Liver (tissue), 9 donors: ENCODE results near the gene MYH11. TPM values are rescaled to one million over a fixed set of nuclear protein-coding genes. Genes with fewer than 3 reads are reported as not detected.

Experiments used
- DNase-seq: peaks from one replicate; pipeline ENCODE4 v3.0.0-alpha.2; 2017; ENCODE audit warnings: low spot score
- H3K27ac ChIP-seq, 2 donors: one replicate each; pipeline ENCODE4 v1.7.0; 2013; ENCODE audit warnings: inconsistent platforms in 2 of 2, low read length in 2 of 2, control low read depth in 1 of 2, low read depth in 1 of 2, mild to moderate bottlenecking in 1 of 2
- H3K27me3 ChIP-seq, 4 donors: one replicate each; pipeline versions ENCODE4 v1.6.1 to v1.7.0; 2013; ENCODE audit warnings: low read length in 3 of 4, inconsistent platforms in 1 of 4, mild to moderate bottlenecking in 1 of 4, moderate library complexity in 1 of 4; ENCODE audit not compliant: control insufficient read depth in 4 of 4, insufficient read depth in 4 of 4
- H3K36me3 ChIP-seq, 4 donors: one replicate each; pipeline versions ENCODE4 v1.6.1 to v1.7.0; 2013; ENCODE audit warnings: low read length in 3 of 4, mild to moderate bottlenecking in 3 of 4, low read depth in 1 of 4, moderate library complexity in 1 of 4; ENCODE audit not compliant: control insufficient read depth in 4 of 4, insufficient read depth in 3 of 4
- H3K4me1 ChIP-seq, 4 donors: one replicate each; pipeline versions ENCODE4 v1.6.1 to v1.7.0; 2013; ENCODE audit warnings: low read length in 3 of 4, mild to moderate bottlenecking in 3 of 4, moderate library complexity in 1 of 4; ENCODE audit not compliant: control insufficient read depth in 4 of 4, insufficient read depth in 4 of 4
- H3K4me3 ChIP-seq, 3 donors: one replicate each; pipeline versions ENCODE4 v1.6.1 to v1.7.0; 2013; ENCODE audit warnings: low read length in 3 of 3, control low read depth in 1 of 3, low read depth in 1 of 3, mild to moderate bottlenecking in 1 of 3
- H3K9ac ChIP-seq, 2 donors: one replicate each; pipeline ENCODE4 v1.7.0; 2013; ENCODE audit warnings: low read length in 2 of 2, mild to moderate bottlenecking in 2 of 2, moderate library complexity in 2 of 2, control low read depth in 1 of 2, low read depth in 1 of 2
- H3K9me3 ChIP-seq, 4 donors: one replicate each; pipeline versions ENCODE4 v1.6.1 to v1.7.0; 2013; ENCODE audit warnings: low read length in 3 of 4; ENCODE audit not compliant: control insufficient read depth in 4 of 4
- EGR1 ChIP-seq, 2 donors: IDR thresholded peaks; 2 replicates each; pipeline ENCODE4 v1.6.1; 2016 to 2018; ENCODE audit warnings: antibody characterized with exemption in 2 of 2, low read depth in 2 of 2
- FOXA1 ChIP-seq: IDR thresholded peaks from 2 replicates; pipeline ENCODE4 v1.6.1; 2016; ENCODE audit warnings: antibody characterized with exemption
- FOXA2 ChIP-seq: IDR thresholded peaks from 2 replicates; pipeline ENCODE4 v1.6.1; 2016; ENCODE audit warnings: antibody characterized with exemption
- GABPA ChIP-seq, 2 donors: IDR thresholded peaks in 1 of 2; conservative IDR thresholded peaks in 1 of 2; 2 replicates each; pipeline ENCODE4 v1.6.1; 2016; ENCODE audit warnings: antibody characterized with exemption in 2 of 2, mild to moderate bottlenecking in 1 of 2, moderate library complexity in 1 of 2
- HNF4A ChIP-seq, 2 donors: conservative IDR thresholded peaks; 2 replicates each; pipeline ENCODE4 v1.6.1; 2016; ENCODE audit warnings: antibody characterized with exemption in 2 of 2, mild to moderate bottlenecking in 2 of 2
- HNF4G ChIP-seq: IDR thresholded peaks from 2 replicates; pipeline ENCODE4 v1.6.1; 2016; ENCODE audit warnings: antibody characterized with exemption
- JUND ChIP-seq, 2 donors: IDR thresholded peaks; 2 replicates each; pipeline ENCODE4 v1.6.1; 2016; ENCODE audit warnings: antibody characterized with exemption in 2 of 2
- NR2F2 ChIP-seq: IDR thresholded peaks from 2 replicates; pipeline ENCODE4 v1.6.1; 2016; ENCODE audit warnings: antibody characterized with exemption
- RAD21 ChIP-seq, 2 donors: IDR thresholded peaks; 2 replicates each; pipeline ENCODE4 v1.6.1; 2016; ENCODE audit warnings: antibody characterized with exemption in 2 of 2, mild to moderate bottlenecking in 2 of 2
- RXRA ChIP-seq, 2 donors: IDR thresholded peaks; 2 replicates each; pipeline ENCODE4 v1.6.1; 2017 to 2018; ENCODE audit warnings: antibody characterized with exemption in 2 of 2, mild to moderate bottlenecking in 1 of 2
- SP1 ChIP-seq: IDR thresholded peaks from 2 replicates; pipeline ENCODE4 v1.6.1; 2018; ENCODE audit warnings: antibody characterized with exemption, mild to moderate bottlenecking
- TAF1 ChIP-seq: conservative IDR thresholded peaks from 2 replicates; pipeline ENCODE4 v1.6.1; 2016; ENCODE audit warnings: antibody characterized with exemption, mild to moderate bottlenecking
- YY1 ChIP-seq: IDR thresholded peaks from 2 replicates; pipeline ENCODE4 v1.6.1; 2016; ENCODE audit warnings: antibody characterized with exemption, mild to moderate bottlenecking
- WGBS: extraction: QIAGEN DNeasy Blood & Tissue Kit; methylation state at CpG from one replicate; pipeline ENCODE4 v1.1.7; 2013; 5-methylcytosine and 5-hydroxymethylcytosine counted together
- polyA plus RNA-seq, 2 donors: library from polyadenylated mRNA; stranded (reverse) in 1 of 2; unstranded in 1 of 2; fragments of 200-250 nt in 1 of 2; fragments of >200 nt in 1 of 2; fragmentation: Nextera tagmentation in 1 of 2; extraction: Ambion mirVana in 1 of 2; gene quantifications; one replicate each; pipeline versions ENCODE4 v1.2.1 to v1.2.3, GENCODE V29; 2013 to 2015
- total RNA-seq, 2 donors: library from RNA; depleted of rRNA; stranded (reverse); fragments of >200 nt; gene quantifications; one replicate each; pipeline ENCODE4 v1.2.3, GENCODE V29; 2014
- TF ChIP-seq, protein P1 (sequence below): IDR thresholded peaks from 2 replicates; pipeline ENCODE4 v1.6.1; 2016; ENCODE audit warnings: antibody characterized with exemption, mild to moderate bottlenecking
- TF ChIP-seq, protein P2 (sequence below): fragments of 150-350 bp; IDR thresholded peaks from 2 replicates; pipeline ENCODE4 v1.5.1; 2017; ENCODE audit warnings: improper control_type of control experiment, low read depth, low read length; ENCODE audit not compliant: missing input control
- TF ChIP-seq, protein P3 (sequence below): IDR thresholded peaks from 2 replicates; pipeline ENCODE4 v1.6.1; 2016; ENCODE audit warnings: antibody characterized with exemption
- TF ChIP-seq, protein P4 (sequence below): IDR thresholded peaks from 2 replicates; pipeline ENCODE4 v1.6.1; 2016; ENCODE audit warnings: antibody characterized with exemption
- TF ChIP-seq, protein P5 (sequence below): IDR thresholded peaks from 2 replicates; pipeline ENCODE4 v1.6.1; 2016; ENCODE audit warnings: antibody characterized with exemption
- donor health status: healthy.
- donor health status: healthy.
- donor health status: healthy.
- donor health status: healthy.
- donor health status: healthy.

Gene MYH11
- total and polyA plus RNA-seq, 4 donors, result 0.51 to 33.7 (median 4.0) TPM

DNA sequence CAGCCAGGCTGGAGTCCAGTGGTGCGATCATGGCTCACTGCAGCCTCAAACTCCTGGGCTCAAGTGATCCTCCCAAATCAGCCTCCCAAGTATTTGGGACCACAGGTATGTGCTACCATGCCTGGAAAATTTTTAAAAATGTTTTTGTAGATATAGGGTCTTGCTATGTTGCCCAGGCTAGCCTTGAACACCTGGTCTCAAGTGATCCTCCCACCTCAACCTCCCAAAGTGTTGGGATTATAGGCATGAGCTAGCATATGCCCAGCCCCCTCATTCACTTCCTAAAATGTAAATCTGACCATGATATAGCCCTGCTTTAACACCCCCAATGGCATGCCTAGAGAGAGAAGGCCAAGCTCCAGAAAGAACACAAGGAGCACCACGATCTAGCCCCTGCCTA lies 108.2 kb downstream of the MYH11 start:
- Histone ChIP-seq H3K9ac (no peak overlapping the region), H3K4me1 (no peaks in the 10 kb centered on the region), H3K9me3 (no peaks in the 10 kb centered on the region), H3K4me3 (no peak overlapping the region), H3K36me3 (no peaks in the 10 kb centered on the region), H3K27ac (no peak overlapping the region), H3K27me3 (no peaks in the 10 kb centered on the region)
- DNase-seq, result no peak
- no peak for TF ChIP-seq RXRA (IDR thresholded peaks at IDR 0.05)
- TF ChIP-seq, protein P1, sequence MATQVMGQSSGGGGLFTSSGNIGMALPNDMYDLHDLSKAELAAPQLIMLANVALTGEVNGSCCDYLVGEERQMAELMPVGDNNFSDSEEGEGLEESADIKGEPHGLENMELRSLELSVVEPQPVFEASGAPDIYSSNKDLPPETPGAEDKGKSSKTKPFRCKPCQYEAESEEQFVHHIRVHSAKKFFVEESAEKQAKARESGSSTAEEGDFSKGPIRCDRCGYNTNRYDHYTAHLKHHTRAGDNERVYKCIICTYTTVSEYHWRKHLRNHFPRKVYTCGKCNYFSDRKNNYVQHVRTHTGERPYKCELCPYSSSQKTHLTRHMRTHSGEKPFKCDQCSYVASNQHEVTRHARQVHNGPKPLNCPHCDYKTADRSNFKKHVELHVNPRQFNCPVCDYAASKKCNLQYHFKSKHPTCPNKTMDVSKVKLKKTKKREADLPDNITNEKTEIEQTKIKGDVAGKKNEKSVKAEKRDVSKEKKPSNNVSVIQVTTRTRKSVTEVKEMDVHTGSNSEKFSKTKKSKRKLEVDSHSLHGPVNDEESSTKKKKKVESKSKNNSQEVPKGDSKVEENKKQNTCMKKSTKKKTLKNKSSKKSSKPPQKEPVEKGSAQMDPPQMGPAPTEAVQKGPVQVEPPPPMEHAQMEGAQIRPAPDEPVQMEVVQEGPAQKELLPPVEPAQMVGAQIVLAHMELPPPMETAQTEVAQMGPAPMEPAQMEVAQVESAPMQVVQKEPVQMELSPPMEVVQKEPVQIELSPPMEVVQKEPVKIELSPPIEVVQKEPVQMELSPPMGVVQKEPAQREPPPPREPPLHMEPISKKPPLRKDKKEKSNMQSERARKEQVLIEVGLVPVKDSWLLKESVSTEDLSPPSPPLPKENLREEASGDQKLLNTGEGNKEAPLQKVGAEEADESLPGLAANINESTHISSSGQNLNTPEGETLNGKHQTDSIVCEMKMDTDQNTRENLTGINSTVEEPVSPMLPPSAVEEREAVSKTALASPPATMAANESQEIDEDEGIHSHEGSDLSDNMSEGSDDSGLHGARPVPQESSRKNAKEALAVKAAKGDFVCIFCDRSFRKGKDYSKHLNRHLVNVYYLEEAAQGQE, result no peak
- TF ChIP-seq FOXA1, result no peak
- no peak for TF ChIP-seq YY1
- no peak for TF ChIP-seq GABPA (IDR thresholded peaks at IDR 0.05 in 1 of 2, conservative IDR thresholded peaks at IDR 0.05 in 1 of 2)
- no peak for TF ChIP-seq JUND (IDR thresholded peaks at IDR 0.05)
- TF ChIP-seq NR2F2, result no peak
- TF ChIP-seq TAF1, result no peak
- no peak for TF ChIP-seq RAD21 (IDR thresholded peaks at IDR 0.05)
- TF ChIP-seq HNF4A (conservative IDR thresholded peaks at IDR 0.05), result no peak
- no peak for TF ChIP-seq SP1
- TF ChIP-seq, protein P2, sequence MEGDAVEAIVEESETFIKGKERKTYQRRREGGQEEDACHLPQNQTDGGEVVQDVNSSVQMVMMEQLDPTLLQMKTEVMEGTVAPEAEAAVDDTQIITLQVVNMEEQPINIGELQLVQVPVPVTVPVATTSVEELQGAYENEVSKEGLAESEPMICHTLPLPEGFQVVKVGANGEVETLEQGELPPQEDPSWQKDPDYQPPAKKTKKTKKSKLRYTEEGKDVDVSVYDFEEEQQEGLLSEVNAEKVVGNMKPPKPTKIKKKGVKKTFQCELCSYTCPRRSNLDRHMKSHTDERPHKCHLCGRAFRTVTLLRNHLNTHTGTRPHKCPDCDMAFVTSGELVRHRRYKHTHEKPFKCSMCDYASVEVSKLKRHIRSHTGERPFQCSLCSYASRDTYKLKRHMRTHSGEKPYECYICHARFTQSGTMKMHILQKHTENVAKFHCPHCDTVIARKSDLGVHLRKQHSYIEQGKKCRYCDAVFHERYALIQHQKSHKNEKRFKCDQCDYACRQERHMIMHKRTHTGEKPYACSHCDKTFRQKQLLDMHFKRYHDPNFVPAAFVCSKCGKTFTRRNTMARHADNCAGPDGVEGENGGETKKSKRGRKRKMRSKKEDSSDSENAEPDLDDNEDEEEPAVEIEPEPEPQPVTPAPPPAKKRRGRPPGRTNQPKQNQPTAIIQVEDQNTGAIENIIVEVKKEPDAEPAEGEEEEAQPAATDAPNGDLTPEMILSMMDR, result no peak
- TF ChIP-seq, protein P3, sequence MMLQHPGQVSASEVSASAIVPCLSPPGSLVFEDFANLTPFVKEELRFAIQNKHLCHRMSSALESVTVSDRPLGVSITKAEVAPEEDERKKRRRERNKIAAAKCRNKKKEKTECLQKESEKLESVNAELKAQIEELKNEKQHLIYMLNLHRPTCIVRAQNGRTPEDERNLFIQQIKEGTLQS, result no peak
- no peak for TF ChIP-seq EGR1 (IDR thresholded peaks at IDR 0.05; ENCODE audit: low read depth in 2 of 2)
- TF ChIP-seq, protein P4, sequence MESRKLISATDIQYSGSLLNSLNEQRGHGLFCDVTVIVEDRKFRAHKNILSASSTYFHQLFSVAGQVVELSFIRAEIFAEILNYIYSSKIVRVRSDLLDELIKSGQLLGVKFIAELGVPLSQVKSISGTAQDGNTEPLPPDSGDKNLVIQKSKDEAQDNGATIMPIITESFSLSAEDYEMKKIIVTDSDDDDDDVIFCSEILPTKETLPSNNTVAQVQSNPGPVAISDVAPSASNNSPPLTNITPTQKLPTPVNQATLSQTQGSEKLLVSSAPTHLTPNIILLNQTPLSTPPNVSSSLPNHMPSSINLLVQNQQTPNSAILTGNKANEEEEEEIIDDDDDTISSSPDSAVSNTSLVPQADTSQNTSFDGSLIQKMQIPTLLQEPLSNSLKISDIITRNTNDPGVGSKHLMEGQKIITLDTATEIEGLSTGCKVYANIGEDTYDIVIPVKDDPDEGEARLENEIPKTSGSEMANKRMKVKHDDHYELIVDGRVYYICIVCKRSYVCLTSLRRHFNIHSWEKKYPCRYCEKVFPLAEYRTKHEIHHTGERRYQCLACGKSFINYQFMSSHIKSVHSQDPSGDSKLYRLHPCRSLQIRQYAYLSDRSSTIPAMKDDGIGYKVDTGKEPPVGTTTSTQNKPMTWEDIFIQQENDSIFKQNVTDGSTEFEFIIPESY, result no peak
- TF ChIP-seq, protein P5, sequence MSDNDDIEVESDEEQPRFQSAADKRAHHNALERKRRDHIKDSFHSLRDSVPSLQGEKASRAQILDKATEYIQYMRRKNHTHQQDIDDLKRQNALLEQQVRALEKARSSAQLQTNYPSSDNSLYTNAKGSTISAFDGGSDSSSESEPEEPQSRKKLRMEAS, result no peak
- TF ChIP-seq FOXA2, result no peak
- no peak for TF ChIP-seq HNF4G
- 92% methylated on average over 2 of the region's 2 CpGs for WGBS

DNA sequence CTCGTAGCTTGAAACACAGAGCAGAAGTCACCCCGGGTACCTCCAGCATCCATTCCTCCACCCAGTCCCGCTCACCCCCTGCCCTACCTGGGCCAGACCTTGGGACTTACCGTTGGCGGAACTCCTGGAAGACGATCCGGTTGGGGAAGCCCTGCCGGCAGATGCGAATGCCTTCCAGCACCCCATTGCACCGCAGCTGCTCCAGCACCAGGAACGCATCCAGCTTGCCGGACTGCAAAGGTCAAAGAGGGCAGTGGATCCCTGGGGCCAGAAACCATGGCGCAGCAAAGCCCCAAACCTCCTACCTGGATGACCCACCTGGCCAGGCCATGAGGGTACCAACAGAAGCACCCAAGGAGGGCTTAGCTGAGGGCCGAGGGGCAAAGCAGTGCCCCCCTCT lies 108.9 kb downstream of the MYH11 start:
- TF ChIP-seq HNF4G (no peak), NR2F2 (no peak), JUND (IDR thresholded peaks at IDR 0.05) (no peak), EGR1 (IDR thresholded peaks at IDR 0.05; ENCODE audit: low read depth in 2 of 2) (no peak), GABPA (IDR thresholded peaks at IDR 0.05 in 1 of 2, conservative IDR thresholded peaks at IDR 0.05 in 1 of 2) (no peak), RXRA (IDR thresholded peaks at IDR 0.05) (no peak), YY1 (no peak), RAD21 (IDR thresholded peaks at IDR 0.05) (no peak)
- TF ChIP-seq, protein P3, result no peak
- no peak overlapping the region for H3K4me3 ChIP-seq
- H3K9ac ChIP-seq, result no peak overlapping the region
- H3K27me3 ChIP-seq, result no peaks in the 10 kb centered on the region
- no peaks in the 10 kb centered on the region for H3K4me1 ChIP-seq
- 94% methylated on average over 14 of the region's 14 CpGs for WGBS
- H3K36me3 ChIP-seq, result no peaks in the 10 kb centered on the region
- H3K27ac ChIP-seq, result no peak overlapping the region
- no peaks in the 10 kb centered on the region for H3K9me3 ChIP-seq
- DNase-seq, result no peak
